NCI-H2227 treated with DMSO at 0.1 percent for 48 hours (cell line): ENCODE data around the gene S1PR4.
"Not testable (repeated sequence)": the region's sequence is repeated elsewhere in the genome, so short reads cannot be mapped to it uniquely, and the experiment has no call there.

ENCODE experiments used
- DNase-seq: peaks from one replicate; lab custom pipeline; 2025; lab: John Stamatoyannopoulos, UW

Gene S1PR4

DNA sequence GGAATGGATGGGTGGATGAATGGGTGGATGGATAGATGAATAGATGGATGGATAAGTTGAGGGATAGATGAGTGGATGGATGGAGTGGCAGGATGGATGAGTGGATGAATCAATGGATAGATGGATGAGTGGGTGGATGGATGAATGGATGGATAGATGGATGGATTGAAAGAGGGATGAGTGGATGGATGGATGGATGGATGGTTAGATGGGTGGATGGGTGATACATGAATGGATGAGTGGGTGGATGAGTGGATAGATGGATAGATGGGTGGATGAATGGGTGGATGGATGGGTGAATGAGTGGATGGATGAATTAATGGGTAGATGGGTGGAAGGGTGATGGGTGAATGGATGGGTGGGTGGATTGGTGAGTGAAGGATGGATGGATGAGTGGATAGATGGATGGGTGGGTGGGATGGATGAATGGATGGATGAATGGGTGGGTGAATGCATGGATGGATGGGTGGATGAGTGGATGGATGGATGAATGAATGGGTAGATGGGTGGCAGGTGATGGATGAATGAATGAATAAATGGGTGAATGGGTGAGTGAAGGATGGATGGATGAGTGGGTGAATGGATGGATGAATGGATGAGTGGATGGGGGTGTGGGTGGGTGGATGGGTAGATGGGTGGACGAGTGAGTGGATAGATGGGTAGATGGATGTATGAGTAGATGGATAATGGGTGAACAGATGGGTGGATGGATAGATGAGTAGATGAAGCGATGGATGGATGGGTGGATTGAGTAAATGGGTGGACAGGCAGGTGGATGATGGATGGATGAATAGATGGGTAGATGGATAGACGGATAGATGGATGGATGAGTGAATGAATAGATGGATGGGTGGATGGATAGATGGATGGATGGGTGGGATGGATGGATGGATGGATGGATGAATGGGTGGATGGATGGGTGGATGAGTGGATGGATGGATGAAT lies 25.0 kb upstream of the S1PR4 start:
- DNase-seq, result no peak

DNA sequence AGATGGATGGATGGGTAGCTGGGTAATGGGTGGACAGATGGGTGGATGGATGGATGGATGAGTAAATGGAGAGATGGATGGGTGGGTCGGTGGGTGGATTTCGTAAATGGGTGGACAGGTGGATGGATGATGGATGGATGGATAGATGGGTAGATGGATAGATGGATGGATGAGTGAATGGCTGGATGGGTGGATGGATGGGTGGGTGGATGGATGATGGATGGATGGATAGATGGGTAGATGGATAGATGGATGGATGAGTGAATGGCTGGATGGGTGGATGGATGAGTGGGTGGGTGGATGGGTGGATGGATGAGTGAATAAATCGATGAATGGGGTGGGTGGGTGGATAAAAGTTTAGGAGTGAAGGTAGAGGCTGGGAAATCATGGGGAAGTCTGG lies 24.1 kb upstream of the S1PR4 start:
- not testable (repeated sequence) for DNase-seq

DNA sequence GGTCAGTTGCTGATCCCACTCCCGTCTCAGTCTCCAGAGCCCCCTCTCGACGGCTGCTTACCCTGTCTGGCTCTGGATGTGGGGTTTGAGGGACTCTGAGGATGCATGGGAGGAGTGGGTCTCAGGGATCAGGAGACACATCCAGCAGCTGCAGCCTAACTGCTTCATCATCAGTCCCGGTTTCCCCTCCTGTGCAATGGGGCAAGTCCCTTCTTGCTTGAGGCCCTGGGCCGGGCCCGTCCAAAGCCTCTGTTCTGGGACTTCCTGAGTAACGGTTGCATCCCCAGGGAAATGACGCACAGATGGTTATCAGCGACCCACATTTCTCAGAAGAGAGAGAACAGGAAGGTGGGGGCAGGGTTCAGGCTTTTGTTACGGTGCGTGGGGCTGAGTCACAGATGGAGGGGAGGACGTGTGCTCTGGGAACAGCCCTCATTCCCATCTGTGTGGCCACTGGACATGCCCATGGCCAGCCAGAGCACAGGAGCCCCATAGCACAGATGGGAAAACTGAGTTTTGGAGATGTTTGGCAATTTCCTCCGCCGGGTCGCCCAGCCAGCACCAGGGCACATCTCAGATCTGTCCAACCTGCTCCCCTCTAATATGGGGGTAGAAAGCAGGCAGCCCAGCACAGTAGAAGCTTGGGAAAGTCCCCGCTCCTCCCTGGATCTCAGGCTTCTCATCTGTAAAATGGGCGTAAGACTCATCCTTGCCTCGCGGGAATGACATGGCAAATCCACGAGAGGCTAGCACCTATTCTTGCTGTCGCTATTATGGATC lies 23.4 kb upstream of the S1PR4 start:
- DNase-seq, result no peak

DNA sequence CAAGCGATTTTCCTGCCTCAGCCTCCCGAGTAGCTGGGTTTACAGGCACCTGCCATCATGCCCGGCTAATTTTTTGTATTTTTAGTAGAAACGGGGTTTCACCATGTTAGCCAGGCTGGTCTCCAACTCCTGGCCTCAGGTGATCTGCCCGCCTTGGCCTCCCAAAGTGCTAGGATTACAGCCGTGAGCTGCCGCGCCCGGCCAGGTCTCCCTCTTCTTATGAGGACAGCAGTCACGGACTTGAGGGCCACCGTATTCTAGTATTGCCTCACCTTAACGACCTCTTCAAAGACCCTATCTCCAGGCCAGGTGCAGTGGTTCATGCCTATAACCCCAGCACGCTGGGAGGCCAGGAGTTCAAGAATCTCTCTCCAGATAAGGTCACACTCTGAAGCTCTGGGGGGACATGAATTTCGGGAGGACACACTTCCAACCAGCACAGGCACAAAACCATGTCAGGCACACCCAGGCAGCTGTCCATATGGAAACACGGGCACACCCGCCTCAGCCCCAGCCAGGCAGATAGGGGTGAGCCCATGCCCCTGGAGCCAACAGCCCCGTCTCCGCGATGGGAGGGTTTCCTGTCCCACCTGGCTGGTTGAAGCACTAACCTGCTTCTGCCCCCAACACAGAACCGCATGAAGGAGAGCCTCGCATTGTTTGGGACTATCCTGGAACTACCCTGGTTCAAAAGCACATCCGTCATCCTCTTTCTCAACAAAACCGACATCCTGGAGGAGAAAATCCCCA lies 21.3 kb upstream of the S1PR4 start:
- DNase-seq, result no peak

DNA sequence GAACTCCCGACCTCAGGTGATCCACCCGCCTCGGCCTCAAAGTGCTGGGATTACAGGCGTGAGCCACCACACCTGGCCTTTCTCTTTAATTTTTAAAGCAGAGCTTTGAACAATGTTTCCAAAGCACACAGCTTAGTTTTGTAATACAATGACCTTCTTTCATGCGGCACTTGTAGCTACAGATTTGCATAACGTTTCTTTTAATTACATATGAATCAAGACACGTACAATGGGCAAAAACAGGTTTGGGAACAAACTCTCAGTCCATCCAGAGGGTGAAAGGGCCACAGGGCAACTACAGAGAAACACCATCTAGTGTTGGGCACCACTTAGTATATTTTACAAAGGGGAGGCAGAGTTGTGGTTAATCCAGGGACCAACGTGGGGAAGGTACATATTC lies 19.0 kb upstream of the S1PR4 start:
- no peak for DNase-seq

DNA sequence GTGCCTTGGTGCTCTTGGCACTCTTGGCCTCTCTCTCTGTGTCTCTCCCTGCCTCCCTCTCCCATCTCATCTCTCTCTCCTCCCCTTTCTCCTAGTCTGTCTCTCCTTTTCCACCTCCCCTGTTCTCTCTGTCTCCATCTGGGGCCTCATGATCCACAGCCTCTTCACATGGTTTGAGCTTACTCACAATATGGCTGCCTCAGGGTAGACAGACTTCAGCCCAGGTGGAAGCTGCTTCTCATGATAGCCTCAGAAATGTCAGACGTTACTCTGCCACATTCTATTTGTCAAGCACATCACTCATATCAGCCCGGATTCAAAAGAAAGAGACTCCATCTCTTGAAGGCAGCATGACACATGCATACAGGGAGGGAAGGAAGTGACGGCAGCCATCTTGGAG lies 18.4 kb upstream of the S1PR4 start:
- no peak for DNase-seq

DNA sequence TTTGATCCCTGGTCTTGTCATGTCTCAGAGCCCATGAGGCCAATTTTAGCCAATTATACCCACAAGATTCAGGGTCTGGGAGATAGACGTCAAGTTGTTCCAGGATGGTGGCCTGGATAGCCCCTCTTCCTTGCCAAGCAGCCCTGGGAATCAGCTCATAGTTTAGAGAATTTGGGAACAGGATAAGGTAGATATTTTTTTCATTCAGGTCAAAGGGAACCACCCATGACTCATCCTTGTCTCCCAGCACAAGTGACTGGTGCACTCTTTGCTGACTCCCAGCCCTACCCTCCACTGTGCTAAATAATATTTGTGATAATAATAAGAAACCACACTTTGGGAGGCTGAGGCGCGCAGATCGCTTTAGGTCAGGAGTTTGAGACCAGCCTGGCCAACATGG lies 17.1 kb upstream of the S1PR4 start:
- no peak for DNase-seq

DNA sequence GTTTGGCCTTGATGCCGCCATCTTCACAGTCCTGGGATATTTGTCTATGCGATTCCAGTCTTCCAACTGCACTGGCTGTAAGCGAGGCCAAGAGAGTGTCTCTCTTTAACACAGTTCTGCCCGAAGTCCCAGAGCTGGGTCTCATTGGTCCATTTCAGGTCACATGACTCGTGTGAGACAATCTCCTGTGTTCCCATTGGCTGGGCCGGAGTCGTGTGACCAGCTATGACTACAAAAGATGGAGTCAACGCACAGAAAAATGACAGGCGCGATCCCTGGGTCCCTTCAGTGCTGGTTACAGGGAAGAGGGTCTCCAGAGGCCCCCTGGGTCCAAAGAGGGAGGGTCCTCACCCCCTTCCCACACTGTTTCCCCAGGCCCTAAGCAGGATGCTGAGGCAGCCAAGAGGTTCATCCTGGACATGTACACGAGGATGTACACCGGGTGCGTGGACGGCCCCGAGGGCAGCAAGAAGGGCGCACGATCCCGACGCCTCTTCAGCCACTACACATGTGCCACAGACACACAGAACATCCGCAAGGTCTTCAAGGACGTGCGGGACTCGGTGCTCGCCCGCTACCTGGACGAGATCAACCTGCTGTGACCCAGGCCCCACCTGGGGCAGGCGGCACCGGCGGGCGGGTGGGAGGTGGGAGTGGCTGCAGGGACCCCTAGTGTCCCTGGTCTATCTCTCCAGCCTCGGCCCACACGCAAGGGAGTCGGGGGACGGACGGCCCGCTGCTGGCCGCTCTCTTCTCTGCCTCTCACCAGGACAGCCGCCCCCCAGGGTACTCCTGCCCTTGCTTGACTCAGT lies 15.9 kb upstream of the S1PR4 start:
- no peak for DNase-seq

DNA sequence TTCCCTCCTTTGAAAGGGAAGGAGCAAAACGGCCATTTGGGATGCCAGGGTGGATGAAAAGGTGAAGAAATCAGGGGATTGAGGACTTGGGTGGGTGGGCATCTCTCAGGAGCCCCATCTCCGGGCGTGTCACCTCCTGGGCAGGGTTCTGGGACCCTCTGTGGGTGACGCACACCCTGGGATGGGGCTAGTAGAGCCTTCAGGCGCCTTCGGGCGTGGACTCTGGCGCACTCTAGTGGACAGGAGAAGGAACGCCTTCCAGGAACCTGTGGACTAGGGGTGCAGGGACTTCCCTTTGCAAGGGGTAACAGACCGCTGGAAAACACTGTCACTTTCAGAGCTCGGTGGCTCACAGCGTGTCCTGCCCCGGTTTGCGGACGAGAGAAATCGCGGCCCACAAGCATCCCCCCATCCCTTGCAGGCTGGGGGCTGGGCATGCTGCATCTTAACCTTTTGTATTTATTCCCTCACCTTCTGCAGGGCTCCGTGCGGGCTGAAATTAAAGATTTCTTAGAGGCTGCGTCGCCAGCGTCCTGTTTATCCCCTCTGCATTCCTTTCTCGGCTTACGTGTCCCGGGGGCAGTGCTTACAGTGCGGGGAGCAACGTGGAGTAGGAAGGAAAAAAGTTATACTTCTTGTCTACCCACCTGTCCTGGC lies 15.2 kb upstream of the S1PR4 start:
- peak; percentile 54 for DNase-seq

DNA sequence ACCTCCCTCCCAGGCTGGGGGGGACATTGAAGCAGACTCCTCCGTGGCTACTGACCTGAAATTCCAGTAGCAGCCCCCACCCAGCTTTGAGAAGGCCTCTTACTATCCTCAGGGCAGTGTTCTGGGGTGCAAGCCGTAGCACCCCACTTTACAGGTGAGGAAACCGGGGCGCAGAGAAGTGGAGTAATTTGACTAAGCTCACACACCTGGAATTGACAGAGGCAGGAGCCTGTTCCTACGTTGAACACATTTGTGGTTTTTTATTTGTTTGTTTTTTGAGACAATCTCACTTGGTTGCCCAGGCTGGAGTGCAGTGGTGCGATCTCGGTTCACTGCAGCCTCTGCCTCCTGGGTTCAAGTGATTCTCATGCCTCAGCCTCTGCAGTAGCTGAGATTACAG lies 14.6 kb upstream of the S1PR4 start:
- no peak for DNase-seq

DNA sequence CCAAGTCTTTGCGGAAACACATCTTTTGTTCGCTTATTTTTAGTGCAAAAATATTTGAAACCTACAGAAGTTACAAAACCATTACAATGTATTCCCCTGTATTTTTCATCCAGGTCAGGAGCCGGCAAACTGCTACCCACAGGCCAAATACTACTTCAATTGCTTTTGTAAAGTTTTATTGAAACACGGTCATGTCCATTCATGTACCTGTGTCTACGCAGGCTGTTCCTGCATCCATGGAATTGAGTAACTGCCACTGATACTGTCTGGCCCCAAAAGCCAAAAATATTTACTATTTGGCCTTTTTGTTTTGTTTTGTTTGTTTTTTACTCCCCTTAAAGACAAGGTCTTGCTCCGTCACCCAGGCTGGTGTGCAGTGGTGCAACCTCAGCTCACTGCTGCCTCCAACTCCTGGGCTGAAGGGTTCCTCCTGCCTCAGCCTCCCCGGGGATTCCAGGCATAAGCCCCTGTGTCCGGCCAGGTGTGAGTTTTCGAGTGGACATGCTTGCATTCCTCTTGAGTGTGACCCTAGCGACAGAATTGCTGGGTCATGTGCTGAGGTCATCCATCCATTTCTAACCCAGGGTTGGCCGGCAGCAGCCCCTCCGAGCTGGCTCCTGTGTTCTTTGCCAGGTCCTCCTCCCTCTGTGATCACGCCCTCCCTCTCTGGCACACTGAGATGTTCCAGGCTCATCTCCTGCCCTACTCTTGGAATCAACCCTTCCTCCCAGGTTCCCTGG lies 10.9 kb upstream of the S1PR4 start:
- DNase-seq, result no peak

DNA sequence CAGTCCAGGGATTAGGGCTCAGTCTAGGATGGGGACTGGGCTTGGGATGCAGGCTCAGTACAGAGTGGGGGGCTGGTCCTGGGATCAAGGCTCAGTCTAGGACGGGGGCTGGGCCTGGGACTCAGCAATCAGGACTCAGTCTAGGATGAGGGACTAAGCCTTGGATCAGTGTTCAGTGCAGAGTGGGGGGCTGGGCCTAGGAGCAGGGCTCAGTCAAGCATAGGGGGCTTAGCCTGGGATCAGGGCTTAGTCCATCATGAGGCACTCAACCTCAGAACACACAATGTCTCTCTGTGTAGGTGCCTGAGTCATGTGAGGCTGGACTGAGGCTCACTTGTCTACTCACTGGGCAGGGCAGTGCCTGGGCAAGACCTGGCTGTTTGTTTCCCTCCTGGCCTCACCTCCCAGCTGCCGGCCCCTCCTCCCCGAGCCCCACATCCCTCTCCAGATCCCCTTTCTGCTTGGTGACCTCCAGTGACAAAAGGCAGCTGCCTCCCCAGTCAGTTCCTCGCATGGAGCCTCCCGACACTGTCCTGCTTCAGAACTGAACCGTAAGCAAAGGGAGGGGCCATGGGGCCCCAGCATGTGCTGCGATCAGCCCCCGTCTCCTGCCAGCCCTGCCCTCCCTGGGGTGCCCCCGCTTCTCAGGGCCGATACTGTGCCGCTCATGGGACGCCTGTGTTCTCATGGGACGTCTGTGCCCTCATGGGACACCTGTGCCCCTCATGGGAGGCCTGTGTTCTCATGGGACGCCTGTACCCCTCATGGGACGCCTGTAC lies 6.5 kb upstream of the S1PR4 start:
- DNase-seq, result no peak

DNA sequence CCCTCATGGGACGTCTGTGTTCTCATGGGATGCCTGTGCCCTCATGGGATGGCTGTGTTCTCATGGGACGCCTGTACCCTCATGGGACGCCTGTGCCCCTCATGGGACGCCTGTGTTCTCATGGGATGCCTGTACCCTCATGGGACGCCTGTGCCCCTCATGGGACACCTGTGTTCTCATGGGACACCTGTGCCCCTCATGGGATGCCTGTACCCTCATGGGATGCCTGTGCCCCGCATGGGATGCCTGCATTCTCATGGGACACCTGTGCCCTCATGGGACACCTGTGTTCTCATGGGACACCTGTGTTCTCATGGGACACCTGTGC lies 5.9 kb upstream of the S1PR4 start:
- DNase-seq, result not testable (repeated sequence)

DNA sequence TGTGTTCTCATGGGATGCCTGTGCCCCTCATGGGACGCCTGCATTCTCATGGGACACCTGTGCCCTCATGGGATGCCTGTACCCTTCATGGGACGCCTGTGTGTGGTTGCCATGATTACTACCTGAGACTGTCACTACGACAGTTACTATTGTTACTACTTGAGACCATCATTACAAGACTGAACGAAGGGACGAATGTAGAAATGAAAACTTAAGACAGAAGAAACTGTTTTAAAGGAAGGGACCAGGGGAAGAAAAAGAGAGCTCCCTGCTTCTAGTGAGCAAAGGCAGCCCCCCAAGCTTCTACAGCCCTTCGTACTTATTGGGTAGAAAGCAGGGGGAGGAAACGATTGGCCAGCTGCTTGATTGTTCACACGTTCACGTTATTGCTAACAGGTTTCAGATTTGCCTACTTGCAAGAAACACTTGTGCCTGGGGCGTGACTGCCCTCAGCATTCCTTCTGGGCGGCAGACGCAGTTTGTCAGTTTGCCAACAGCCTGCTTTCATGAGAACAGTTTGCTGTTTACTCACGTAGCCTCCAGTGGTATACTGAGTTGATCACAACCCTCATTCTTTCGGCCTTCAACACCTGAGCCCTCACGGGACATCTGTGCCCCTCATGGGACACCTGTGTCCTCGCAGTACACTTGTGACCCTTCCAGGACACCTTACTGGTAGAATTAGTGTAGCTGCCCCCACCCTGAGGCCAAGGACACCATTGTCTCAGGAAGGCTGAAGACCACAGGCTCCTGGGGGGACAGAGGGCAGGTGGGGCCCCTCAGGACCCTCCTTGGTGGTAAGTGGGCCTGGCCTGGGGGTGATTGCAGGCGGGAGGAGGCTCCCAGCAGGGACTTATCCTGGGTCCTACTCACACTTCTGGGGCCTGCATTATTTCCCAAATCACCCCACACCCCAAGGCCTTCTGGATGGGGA lies 2.5 kb upstream of the S1PR4 start:
- no peak for DNase-seq

DNA sequence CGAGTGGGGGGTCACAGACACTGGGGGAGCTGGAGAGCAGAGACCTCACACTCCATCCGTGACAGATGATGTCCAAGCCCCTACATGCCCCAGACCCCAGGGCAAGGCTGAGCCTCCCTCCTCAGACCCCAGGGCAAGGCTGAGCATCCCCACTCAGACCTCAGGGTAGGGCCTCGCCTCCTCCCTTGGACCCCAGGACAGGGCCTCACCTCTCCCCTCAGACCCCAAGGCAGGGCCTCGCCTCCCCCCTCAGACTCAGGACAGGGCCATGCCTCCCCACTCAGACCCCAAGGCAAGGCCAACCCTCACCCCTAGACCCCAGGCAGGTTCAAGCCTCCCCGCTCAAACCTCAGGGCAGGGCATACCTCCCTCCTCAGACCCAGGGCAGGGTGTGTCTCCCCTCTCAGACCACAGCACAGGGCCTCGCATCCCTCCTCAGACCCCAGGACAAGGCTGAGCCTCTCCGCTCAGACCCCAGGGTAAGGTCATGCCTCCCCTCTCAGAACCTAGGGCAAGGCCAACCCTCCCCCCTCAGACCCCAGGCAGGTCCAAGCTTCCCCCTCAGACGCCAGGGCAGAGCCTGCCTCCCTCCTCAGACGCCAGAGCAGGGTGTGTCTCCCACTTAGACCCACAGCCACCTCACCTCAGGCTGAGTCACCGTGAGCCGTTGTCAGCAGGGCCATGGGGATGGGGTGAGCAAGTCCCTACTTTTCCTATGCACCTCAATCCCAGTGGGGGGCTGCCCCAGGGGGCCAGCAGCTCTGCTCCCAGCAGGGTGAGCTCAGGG lies 1.7 kb upstream of the S1PR4 start:
- no peak for DNase-seq

DNA sequence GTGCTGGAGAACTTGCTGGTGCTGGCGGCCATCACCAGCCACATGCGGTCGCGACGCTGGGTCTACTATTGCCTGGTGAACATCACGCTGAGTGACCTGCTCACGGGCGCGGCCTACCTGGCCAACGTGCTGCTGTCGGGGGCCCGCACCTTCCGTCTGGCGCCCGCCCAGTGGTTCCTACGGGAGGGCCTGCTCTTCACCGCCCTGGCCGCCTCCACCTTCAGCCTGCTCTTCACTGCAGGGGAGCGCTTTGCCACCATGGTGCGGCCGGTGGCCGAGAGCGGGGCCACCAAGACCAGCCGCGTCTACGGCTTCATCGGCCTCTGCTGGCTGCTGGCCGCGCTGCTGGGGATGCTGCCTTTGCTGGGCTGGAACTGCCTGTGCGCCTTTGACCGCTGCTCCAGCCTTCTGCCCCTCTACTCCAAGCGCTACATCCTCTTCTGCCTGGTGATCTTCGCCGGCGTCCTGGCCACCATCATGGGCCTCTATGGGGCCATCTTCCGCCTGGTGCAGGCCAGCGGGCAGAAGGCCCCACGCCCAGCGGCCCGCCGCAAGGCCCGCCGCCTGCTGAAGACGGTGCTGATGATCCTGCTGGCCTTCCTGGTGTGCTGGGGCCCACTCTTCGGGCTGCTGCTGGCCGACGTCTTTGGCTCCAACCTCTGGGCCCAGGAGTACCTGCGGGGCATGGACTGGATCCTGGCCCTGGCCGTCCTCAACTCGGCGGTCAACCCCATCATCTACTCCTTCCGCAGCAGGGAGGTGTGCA lies 587 bp downstream of the S1PR4 start:
- DNase-seq, result no peak

DNA sequence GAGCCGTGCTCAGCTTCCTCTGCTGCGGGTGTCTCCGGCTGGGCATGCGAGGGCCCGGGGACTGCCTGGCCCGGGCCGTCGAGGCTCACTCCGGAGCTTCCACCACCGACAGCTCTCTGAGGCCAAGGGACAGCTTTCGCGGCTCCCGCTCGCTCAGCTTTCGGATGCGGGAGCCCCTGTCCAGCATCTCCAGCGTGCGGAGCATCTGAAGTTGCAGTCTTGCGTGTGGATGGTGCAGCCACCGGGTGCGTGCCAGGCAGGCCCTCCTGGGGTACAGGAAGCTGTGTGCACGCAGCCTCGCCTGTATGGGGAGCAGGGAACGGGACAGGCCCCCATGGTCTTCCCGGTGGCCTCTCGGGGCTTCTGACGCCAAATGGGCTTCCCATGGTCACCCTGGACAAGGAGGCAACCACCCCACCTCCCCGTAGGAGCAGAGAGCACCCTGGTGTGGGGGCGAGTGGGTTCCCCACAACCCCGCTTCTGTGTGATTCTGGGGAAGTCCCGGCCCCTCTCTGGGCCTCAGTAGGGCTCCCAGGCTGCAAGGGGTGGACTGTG lies 1.2 kb downstream of the S1PR4 start:
- DNase-seq, result no peak
